K562 (cell line): Measurements from ENCODE around the gene EYA4. TPM values are rescaled to one million over a fixed set of nuclear protein-coding genes. Genes with fewer than 3 reads are reported as not detected.

Source experiments
- ATAC-seq: fragments of 200-7000 bp; cut with Tn5 transposase; 3 replicates; pipeline ENCODE4 v1.9.1; 2020; ENCODE audit warnings: moderate library complexity
- BruUV-seq: library from RNA; stranded (reverse); fragments of 400-500 nt; replicated peaks from 2 replicates; lab custom pipeline; 2021; lab: Mats Ljungman, UMichigan
- CTCF ChIA-PET: fragments of 300-600 bp; formaldehyde crosslinking; extraction: SDS; loops from one replicate; lab custom pipeline; 2021; ENCODE audit warnings: low intra/inter-chr PET ratio; lab: Yijun Ruan, JAX
- POLR2A ChIA-PET: fragments of 300-600, 350-650 bp; sonication (Branson Sonifier 250); formaldehyde crosslinking; extraction: SDS; loops from one replicate; lab custom pipeline; 2021; ENCODE audit warnings: antibody characterized with exemption, inconsistent platforms; lab: Yijun Ruan, JAX
- DNase-seq, 4 experiments: peaks; one replicate each; pipeline versions ENCODE4 v3.0.0 to v3.0.0-alpha.2; 2011 to 2018; ENCODE audit warnings: low spot score in 3 of 4, mixed read lengths in 3 of 4; ENCODE audit errors: extremely low read depth in 1 of 4
- FAIRE-seq: peaks from 2 replicates; lab custom pipeline; 2011; peaks lifted over from hg19 to GRCh38; lab: Jason Lieb, UNC
- H2AFZ ChIP-seq: 2 replicates; pipeline ENCODE4 v1.6.0; 2011; ENCODE audit warnings: low read depth, low read length, control low read depth, inconsistent platforms
- H3K27ac ChIP-seq: fragments of 200-600 bp; 3 replicates; pipeline ENCODE4 v1.8.0; 2011; ENCODE audit warnings: low read depth, mild to moderate bottlenecking, control low read depth, inconsistent platforms, low read length, moderate library complexity, mixed read lengths; ENCODE audit errors: extremely low read depth
- H3K27me3 ChIP-seq, 2 experiments: fragments of 300-600 bp in 1 of 2; 2 replicates in 1 of 2; 3 replicates in 1 of 2; pipeline versions ENCODE4 v1.6.0 to v1.8.0; 2011; ENCODE audit warnings: inconsistent platforms in 2 of 2, low read length in 2 of 2, mild to moderate bottlenecking in 1 of 2, mixed read lengths in 1 of 2, moderate library complexity in 1 of 2; ENCODE audit not compliant: control insufficient read depth in 2 of 2, insufficient read depth in 2 of 2
- H3K36me3 ChIP-seq: fragments of 300-600 bp; 3 replicates; pipeline ENCODE4 v1.8.0; 2011; ENCODE audit warnings: mild to moderate bottlenecking, low read length, inconsistent platforms; ENCODE audit not compliant: control insufficient read depth, insufficient read depth
- H3K4me1 ChIP-seq, 2 experiments: fragments of 200-600 bp in 1 of 2; replicated peaks in 1 of 2; 2 replicates in 1 of 2; 3 replicates in 1 of 2; pipeline versions ENCODE4 v1.5.1 to v1.8.0; 2011; ENCODE audit warnings: inconsistent platforms in 2 of 2, low read length in 2 of 2, mild to moderate bottlenecking in 1 of 2, mixed read lengths in 1 of 2, moderate library complexity in 1 of 2; ENCODE audit not compliant: control insufficient read depth in 2 of 2, insufficient read depth in 2 of 2
- H3K4me2 ChIP-seq: 2 replicates; pipeline ENCODE4 v1.6.1; 2011; ENCODE audit warnings: low read length, control low read depth, inconsistent platforms, mixed read lengths; ENCODE audit not compliant: insufficient read depth
- H3K4me3 ChIP-seq: fragments of 200-600 bp; sonication (generic), shearing (Covaris generic); 2 replicates; pipeline ENCODE4 v1.5.1; 2016; ENCODE audit warnings: control low read depth, inconsistent platforms
- H3K79me2 ChIP-seq: fragments of 200-600 bp; 3 replicates; pipeline ENCODE4 v1.8.0; 2011; ENCODE audit warnings: low read length, inconsistent platforms; ENCODE audit not compliant: control insufficient read depth, insufficient read depth
- H3K9ac ChIP-seq, 2 experiments: 2 replicates each; pipeline versions ENCODE4 v1.6.0 to v1.6.1; 2011; ENCODE audit warnings: low read depth in 2 of 2, low read length in 2 of 2, control low read depth in 1 of 2, inconsistent platforms in 1 of 2, mild to moderate bottlenecking in 1 of 2, mixed read lengths in 1 of 2; ENCODE audit not compliant: insufficient read depth in 1 of 2
- H3K9me1 ChIP-seq: one replicate; pipeline ENCODE4 v1.6.0; 2011; ENCODE audit warnings: inconsistent platforms, mild to moderate bottlenecking, low read length, moderate library complexity; ENCODE audit not compliant: control insufficient read depth, insufficient read depth
- H3K9me3 ChIP-seq: replicated peaks from 2 replicates; pipeline ENCODE4 v1.5.1; 2011; ENCODE audit warnings: low read depth, low read length, inconsistent platforms; ENCODE audit not compliant: control insufficient read depth, insufficient read depth
- H4K20me1 ChIP-seq: replicated peaks from 2 replicates; pipeline ENCODE4 v1.6.1; 2011; ENCODE audit warnings: low read length, inconsistent platforms, mixed read lengths; ENCODE audit not compliant: control insufficient read depth, insufficient read depth
- BHLHE40 ChIP-seq: IDR thresholded peaks from 2 replicates; pipeline ENCODE4 v1.6.1; 2011; ENCODE audit warnings: low read length, improper control_type of control experiment
- EHMT2 ChIP-seq: fragments of 450-650 bp; IDR thresholded peaks from 2 replicates; pipeline ENCODE4 v1.6.1; 2018; ENCODE audit warnings: antibody characterized with exemption
- RBFOX2 ChIP-seq: fragments of 200-400 bp; formaldehyde crosslinking; IDR thresholded peaks from 2 replicates; pipeline ENCODE4 v1.6.1; 2017; ENCODE audit warnings: low read depth, mild to moderate bottlenecking, low read length, moderate library complexity
- YBX1 ChIP-seq: fragments of 450-650 bp; IDR thresholded peaks from 2 replicates; pipeline ENCODE4 v1.7.1; 2016; ENCODE audit warnings: mild to moderate bottlenecking
- ZC3H11A ChIP-seq: IDR thresholded peaks from 2 replicates; pipeline ENCODE4 v1.6.1; 2012; ENCODE audit warnings: low read depth, low read length, improper control_type of control experiment
- WGBS: fragments of 100-300 bp; shearing (Covaris generic); methylation state at CpG from one replicate; pipeline ENCODE4 v1.1.6; 2016; ENCODE audit warnings: low coverage, mixed read lengths; ENCODE audit not compliant: insufficient coverage; ENCODE audit errors: missing lambda C conversion rate; 5-methylcytosine and 5-hydroxymethylcytosine counted together
- in situ Hi-C: fragments of 300-500 bp; cut with MboI; formaldehyde crosslinking; loops from 4 replicates; pipeline ENCODE4 v1.15.0; 2018; ENCODE audit warnings: inconsistent platforms, mixed read lengths
- intact Hi-C: fragments of 100-400 bp; cut with micrococcal nuclease; formaldehyde crosslinking; loops from 2 replicates; pipeline ENCODE4 v1.14.2; 2022
- polyA plus RNA-seq, 8 experiments: library from polyadenylated mRNA; depleted of rRNA in 4 of 8; stranded (reverse) in 5 of 8; unstranded in 3 of 8; fragments of >200 nt; fragmentation: Nextera tagmentation in 2 of 8; fragmentation: Illumina TruSeq in 1 of 8; extraction: Ambion mirVana in 2 of 8; extraction: Trizol in 1 of 8; gene quantifications; 2 replicates each; pipeline versions ENCODE4 v1.2.1 to v1.2.3, GENCODE V29; 2011 to 2014; ENCODE audit warnings: inconsistent platforms in 1 of 8, missing spikeins in 1 of 8
- total RNA-seq, 7 experiments: library from RNA; depleted of rRNA in 6 of 7; stranded (reverse); fragments of >200 nt in 6 of 7; fragmentation: Illumina TruSeq in 2 of 7; extraction: Trizol in 2 of 7; gene quantifications; 2 replicates each; pipeline versions ENCODE4 v1.2.1 to v1.2.3, GENCODE V29; 2011 to 2021; ENCODE audit warnings: low replicate concordance in 1 of 7
- TF ChIP-seq, protein P1 (sequence below): sonication (generic); formaldehyde crosslinking; IDR thresholded peaks from 2 replicates; pipeline ENCODE4 v1.5.0; 2020; ENCODE audit warnings: missing genetic modification reagents
- TF ChIP-seq, protein P2 (sequence below): sonication (generic); formaldehyde crosslinking; IDR thresholded peaks from 2 replicates; pipeline ENCODE4 v1.8.1; 2023; ENCODE audit warnings: missing genetic modification reagents, mild to moderate bottlenecking, borderline replicate concordance

EYA4 gene
- total and polyA plus RNA-seq, 9 of the 15 experiments (the other 6 are each of a cell fraction or from before 2014, with no cell fraction given) = 0.03 to 0.04 TPM; not detected in 7

DNA sequence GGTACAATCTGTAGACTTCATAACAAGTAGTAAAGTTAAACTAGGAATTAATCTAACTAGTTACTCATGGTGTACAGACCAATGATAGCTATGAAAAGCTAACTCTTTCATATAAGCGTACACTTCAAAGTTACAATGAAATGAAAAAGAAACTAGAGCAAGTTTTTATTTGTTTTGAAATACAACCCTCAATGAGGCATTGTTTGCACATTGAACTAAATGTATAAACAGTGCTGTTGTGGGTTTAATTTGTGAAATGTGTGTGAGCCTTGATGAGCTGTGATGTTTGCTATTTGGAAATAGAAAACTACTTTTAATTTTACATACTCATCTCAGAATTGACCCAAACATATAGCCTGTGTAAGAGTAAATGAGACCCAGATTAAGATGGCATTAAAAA is 11.1 kb upstream of the EYA4 start:
- ChIA-PET POLR2A (no interaction called here), CTCF (no interaction called here)
- FAIRE-seq = no peak
- Histone ChIP-seq H3K27me3 (no peaks in the 10 kb centered on the region), H2AFZ (no peak overlapping the region), H3K9me1 (no peaks in the 10 kb centered on the region), H3K9ac (no peak overlapping the region), H3K9me3 (no peaks in the 10 kb centered on the region; the same call in 1 of the 2 replicates), H3K36me3 (no peaks in the 10 kb centered on the region), H3K4me1 (no peaks in the 10 kb centered on the region), H3K27ac (no peak overlapping the region), H3K79me2 (no peaks in the 10 kb centered on the region), H4K20me1 (no peaks in the 10 kb centered on the region), H3K4me2 (no peak overlapping the region), H3K4me3 (no peak overlapping the region)
- ATAC-seq = no peak
- no TSS peak for BruUV-seq
- DNase-seq = no peak
- in situ Hi-C loops = no loop called here
- intact Hi-C loops = no loop called here
- WGBS = 0% methylated on average over 1 of the region's 1 CpG
- TF ChIP-seq YBX1 (no peak), RBFOX2 (no peak), ZC3H11A (no peak), BHLHE40 (no peak)
- TF ChIP-seq, protein P1, sequence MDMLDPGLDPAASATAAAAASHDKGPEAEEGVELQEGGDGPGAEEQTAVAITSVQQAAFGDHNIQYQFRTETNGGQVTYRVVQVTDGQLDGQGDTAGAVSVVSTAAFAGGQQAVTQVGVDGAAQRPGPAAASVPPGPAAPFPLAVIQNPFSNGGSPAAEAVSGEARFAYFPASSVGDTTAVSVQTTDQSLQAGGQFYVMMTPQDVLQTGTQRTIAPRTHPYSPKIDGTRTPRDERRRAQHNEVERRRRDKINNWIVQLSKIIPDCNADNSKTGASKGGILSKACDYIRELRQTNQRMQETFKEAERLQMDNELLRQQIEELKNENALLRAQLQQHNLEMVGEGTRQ = no peak

- CTCF ChIA-PET = no interaction called here
- no peak overlapping the region for H3K4me2 ChIP-seq
- no peak overlapping the region for H2AFZ ChIP-seq
- H3K27ac ChIP-seq = no peak overlapping the region
- no peak for ATAC-seq
- H3K4me3 ChIP-seq = no peak overlapping the region
- DNase-seq = no peak
- no peaks in the 10 kb centered on the region for H3K36me3 ChIP-seq
- H3K9me3 ChIP-seq = no peaks in the 10 kb centered on the region; the same call in 1 of the 2 replicates
- POLR2A ChIA-PET = no interaction called here
- TF ChIP-seq, protein P2, sequence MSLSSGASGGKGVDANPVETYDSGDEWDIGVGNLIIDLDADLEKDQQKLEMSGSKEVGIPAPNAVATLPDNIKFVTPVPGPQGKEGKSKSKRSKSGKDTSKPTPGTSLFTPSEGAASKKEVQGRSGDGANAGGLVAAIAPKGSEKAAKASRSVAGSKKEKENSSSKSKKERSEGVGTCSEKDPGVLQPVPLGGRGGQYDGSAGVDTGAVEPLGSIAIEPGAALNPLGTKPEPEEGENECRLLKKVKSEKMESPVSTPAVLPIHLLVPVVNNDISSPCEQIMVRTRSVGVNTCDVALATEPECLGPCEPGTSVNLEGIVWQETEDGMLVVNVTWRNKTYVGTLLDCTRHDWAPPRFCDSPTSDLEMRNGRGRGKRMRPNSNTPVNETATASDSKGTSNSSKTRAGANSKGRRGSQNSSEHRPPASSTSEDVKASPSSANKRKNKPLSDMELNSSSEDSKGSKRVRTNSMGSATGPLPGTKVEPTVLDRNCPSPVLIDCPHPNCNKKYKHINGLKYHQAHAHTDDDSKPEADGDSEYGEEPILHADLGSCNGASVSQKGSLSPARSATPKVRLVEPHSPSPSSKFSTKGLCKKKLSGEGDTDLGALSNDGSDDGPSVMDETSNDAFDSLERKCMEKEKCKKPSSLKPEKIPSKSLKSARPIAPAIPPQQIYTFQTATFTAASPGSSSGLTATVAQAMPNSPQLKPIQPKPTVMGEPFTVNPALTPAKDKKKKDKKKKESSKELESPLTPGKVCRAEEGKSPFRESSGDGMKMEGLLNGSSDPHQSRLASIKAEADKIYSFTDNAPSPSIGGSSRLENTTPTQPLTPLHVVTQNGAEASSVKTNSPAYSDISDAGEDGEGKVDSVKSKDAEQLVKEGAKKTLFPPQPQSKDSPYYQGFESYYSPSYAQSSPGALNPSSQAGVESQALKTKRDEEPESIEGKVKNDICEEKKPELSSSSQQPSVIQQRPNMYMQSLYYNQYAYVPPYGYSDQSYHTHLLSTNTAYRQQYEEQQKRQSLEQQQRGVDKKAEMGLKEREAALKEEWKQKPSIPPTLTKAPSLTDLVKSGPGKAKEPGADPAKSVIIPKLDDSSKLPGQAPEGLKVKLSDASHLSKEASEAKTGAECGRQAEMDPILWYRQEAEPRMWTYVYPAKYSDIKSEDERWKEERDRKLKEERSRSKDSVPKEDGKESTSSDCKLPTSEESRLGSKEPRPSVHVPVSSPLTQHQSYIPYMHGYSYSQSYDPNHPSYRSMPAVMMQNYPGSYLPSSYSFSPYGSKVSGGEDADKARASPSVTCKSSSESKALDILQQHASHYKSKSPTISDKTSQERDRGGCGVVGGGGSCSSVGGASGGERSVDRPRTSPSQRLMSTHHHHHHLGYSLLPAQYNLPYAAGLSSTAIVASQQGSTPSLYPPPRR (CRISPR knock-in tag) = no peak
- TF ChIP-seq EHMT2 = no peak
- H3K9ac ChIP-seq = no peak overlapping the region
- no TSS peak for BruUV-seq
- intact Hi-C loops (no loop called here), in situ Hi-C loops (no loop called here)
- H3K79me2 ChIP-seq = no peaks in the 10 kb centered on the region
- 0% methylated on average over 1 of the region's 1 CpG for WGBS
- FAIRE-seq = no peak
- H3K27me3 ChIP-seq = no peaks in the 10 kb centered on the region
- H4K20me1 ChIP-seq = no peaks in the 10 kb centered on the region
- H3K4me1 ChIP-seq = no peaks in the 10 kb centered on the region
- H3K9me1 ChIP-seq = no peaks in the 10 kb centered on the region
Measured at GRCh38 chr6:133235221-133235620, 5.9 kb upstream of the EYA4 start.
